Measurements from ENCODE around the gene VAC14.

Gene VAC14

DNA sequence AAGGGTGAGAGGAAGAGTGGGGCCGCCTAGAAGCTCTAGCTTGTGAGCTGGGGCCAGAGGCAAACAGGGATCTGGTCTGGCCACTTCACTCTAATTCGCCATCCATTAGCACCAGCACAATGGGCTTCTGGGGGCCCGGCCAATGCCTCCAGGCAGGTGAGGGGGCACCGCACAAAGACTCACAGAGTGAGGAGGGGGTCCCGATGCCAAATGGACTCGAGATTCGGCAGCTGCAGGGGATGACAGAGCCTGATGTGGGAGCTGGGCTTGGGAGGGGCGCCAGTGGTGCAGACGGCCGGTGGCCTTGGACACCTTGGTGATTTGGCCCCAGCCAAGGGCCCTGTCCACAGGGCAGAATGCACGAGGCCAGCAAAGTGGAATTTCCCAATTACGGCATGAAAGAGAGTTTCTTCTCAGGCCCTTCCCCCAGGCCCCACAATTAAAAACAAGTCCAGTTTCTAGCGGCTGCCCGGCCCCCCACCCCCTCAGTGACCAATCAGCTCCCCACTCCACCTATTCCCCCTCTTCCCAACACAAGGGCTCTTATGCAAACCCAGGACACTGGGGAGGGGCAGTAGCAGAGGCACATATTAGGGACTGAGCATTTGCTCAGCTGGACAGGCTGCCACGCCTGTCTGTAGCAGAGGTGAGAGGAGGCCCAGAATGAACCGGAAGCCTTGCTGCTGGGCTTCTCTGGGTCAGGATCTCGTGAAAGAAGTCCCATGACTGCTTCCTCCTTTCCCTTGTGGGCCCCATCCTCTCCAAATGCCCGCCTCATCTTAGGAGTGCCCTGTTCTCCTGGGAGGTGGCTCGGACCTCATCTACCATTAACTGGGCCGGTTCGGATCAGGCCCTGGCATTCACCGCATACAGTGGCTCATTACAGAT, 75.7 kb downstream of the VAC14 start:
- DNase-seq (ENCODE audit: low spot score), result peak; percentile 92

DNA sequence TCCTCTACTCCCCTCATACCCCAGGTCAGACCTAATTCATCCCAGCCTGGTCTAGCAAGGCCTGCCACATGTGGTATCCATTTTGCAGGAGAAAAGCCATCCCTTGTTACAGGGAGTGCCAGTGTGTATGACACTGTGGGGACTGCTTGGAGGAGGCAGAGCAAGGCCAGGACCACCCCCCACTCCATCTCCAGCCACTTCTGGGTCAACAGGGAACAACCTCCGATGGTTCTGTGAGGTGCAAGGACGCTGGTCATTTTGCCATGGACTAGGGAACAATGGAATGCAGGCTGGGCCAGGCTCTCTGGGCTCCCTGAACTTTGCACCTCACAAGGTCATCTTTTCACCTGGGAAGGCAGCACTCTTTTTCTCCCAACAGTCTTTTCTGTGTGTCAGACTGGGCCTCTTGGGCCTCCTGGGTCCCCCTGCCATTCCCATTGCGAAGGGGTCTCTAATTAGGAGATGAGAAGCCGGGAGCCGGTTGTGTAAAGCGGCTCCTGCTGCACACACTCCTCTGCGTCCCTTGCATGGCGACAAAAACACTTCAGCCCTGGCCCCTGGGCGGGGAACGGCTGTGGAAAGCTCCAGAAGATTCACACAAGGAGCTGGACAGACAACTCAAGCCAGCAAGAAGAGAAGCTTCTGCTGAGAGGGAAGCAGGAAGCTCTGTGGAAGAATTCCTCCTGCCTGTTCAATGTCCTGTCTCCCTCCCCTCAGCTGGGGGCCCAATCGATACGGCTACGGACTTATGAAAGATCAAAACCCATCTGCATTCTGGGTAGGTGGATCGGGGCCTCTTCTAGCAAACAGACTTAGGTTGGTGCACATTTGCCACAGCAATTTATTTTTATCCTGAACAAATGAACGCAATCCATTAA, 76.6 kb downstream of the VAC14 start:
- DNase-seq (ENCODE audit: low spot score), result peak; percentile 71

DNA sequence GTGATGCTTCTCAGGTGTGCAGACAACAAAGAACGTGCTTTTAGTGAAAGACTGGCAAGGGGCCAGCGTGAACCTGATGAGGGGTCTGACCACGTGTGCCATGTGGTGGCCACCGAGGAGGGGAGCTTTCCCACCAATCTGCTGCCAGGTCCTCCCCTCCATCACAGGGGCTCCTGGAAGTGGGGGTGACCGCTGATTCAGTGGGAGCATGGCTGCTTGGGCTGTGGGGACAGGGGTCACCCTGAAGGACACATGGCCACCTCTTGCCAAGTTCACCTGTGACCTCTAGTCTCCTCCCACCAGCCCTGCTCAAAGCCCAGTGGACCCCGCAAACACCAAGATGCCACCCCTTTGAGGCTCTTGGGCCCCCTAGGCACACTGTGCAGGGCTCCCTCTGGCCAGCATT, 77.2 kb downstream of the VAC14 start:
- DNase-seq (ENCODE audit: low spot score), result no peak

DNA sequence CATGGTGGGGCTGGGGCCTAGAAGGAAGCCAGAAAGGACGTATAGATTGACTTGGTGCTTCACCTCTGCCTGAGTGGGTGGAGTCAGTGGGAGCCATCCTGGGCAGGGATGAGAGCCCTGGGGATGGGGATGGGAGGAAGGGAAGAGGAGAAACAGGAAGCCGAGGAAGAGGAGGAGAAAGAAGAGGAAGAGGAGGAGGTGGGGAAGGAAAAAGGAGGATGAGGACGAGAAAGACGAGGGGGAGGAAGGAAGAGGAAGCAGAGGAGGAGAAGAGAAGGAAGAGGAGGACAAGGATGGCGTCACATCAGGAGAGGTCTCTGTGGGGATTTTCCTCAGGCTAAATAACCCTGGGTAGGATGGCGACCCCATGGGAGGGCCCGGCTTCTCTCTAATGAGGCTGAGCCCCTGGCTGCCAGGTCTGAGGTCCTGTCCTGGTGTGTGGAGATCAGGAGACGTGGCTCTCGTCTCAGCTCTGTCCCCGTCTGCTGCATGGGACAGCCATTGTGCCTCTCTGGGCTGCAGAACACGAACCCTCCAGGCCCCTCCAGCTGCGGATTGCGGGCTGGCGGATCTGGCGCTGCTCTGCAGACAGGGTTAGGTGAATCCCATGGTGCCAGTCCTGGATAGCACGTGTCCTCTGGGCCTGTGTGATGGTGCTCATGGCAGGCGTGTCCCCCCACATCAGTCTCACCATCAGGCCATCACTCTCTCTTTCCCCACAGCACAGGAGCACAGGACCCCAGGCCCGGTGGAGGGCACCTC, 79.6 kb downstream of the VAC14 start:
- DNase-seq (ENCODE audit: low spot score), result no peak

DNA sequence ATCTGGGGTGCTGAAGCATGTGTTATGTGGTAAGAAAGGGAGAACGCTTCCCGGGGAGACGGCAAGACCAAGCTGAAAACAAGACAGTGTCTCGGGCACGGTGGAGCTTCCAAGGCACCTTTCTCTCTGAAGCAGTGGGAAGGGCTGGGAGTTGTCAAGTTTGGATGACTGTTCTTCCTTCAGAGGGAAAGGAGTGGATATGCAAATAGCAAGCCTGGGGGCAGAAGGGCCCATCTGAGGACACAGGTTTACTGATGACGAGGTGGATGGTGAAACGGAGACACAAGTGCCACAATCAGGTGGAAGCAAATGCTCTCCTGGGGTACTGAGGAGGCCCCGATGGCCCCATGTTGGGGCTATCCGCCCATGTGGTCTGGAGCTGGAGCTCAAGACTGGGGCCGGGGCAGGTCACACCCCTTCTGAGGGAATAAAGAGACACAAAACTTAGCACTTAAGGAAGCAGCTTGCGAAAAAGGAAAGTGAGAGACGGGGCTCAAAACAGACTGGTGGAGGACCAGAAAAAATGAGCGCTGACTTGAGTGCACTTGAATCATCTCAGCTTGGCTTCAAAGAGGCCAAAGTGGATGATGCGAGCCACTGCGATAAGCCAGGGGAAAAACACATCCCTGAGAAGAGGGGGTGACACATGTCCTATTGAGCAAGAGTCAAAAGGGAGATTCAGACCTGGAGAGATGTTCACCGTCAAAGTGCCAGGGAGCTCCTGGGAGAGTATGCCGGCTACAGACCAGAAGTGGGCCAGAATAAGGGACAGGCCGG, 80.3 kb downstream of the VAC14 start:
- no peak for DNase-seq (ENCODE audit: low spot score)

DNA sequence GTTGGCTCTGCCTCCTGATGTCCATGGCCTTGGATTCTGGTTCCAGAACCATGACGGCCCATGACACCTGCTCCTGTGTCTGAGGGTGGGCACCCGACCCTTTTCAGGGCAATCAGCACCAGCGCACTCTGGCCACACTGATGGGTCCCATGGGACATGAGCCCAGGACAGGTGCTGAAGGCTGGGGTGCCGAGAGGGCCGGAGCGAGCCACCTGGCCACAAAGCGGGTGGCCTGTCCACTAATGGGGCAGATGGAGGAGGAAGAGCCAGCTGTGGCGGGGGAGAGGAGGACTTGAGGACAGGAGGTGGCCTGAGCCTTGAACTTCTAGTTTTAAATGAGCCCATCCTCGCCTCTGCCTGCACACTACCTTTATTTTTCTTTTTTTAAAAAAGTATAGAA, 83.9 kb downstream of the VAC14 start:
- DNase-seq (ENCODE audit: low spot score), result no peak

DNA sequence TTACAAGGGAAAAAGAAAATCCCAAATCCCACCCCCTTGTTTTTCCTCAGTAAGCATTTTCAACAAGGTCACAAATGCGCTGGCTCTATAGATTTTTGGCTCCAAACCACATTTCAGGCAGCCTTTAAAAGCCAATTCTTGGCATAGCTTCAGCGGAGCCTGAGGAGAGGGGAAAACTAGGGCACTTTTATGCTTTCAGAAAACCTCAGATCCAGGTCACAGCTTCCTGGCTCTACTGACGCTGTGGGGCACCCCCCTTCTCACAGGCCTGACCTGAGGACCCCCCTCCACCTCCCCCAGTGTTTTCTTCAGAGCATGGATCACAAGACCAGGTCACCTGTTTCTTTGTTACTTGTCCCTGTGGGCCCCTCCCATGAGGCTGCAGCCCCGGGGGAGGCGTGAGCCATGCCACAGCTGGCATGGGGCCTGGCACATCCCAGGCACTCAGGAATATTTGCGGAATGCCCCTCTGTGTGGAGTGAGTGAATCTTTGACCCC, 85.0 kb downstream of the VAC14 start:
- DNase-seq (ENCODE audit: low spot score), result no peak

DNA sequence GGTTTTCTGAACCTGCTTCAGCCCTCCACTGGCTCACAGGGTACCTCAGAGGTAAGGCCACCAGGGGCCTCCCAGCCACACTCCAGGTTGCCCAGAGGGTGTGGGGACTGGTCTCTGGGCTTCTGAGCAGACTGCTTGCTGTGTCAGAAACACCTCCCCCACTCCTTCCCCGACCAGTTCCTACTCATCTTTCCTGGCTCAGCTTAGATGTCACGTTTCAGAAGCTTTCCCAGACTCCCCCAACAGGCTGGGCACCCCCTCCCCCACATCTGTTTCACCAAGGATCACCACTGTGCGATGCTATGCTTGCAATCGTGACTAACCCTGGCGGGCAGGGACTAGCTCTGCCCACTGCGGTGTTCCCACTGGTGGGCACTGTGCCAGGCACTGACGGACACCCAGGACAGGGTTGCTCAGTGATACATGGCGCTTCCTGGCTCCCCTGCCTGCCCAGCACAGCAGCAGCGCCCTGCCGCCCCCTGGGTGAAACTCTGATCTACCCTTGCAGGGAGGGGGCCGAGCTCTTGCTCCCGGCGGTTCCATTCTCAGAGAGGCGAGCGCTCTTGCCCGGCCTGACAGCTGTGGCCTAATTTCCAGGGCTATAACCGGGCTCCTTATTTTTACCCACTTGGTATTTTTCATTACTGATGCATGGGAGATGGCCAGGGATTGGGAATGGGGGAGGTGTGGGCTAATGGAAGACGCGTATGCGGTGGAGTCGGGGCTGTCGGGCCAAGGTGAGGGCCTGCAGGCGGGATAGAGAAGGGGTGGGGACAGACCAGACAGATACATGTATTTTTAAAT, 85.7 kb downstream of the VAC14 start:
- no peak for DNase-seq (ENCODE audit: low spot score)

DNA sequence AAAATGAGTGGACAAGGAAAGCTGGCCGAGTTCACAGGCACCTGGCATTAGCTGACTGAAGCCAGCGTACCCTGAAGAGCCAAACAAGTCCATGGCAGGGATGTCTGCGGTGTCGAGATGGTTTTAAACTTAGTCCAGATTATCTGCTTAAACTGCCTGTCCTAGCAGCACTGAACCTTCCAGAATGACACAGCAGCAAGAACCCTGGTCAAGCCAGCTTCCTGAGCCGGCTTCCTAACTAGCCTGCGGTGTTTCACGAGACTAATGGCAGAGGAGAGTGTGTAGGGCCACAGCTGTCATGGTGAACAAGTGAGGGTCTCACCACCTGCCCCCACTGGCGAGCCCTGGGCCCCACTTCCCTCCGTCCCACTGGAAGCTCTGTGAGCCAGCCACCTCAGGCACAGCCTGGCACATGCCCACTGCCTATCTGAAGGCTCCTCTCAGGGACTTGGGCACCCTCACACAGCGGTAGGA, 86.3 kb downstream of the VAC14 start:
- DNase-seq (ENCODE audit: low spot score), result no peak

DNA sequence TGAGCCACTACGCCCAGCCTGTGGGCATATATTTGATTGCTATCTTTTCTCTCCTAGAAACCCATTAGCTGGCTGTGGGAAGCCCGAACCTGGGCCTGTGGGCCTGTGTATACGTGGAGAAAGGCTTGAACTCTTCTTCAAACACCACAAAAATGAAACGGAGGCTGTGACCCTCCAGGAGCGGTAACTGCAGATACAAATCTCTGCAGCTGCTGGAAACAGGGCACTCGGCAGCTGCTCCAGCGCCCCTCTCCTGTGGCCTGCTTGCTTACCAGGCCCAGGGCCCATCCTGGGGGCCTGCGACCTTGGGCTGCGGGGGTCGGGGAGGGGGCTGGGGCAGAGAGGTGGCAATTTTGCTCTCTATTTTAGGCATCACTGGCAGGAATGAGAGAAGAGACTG, 87.1 kb downstream of the VAC14 start:
- no peak for DNase-seq (ENCODE audit: low spot score)

DNA sequence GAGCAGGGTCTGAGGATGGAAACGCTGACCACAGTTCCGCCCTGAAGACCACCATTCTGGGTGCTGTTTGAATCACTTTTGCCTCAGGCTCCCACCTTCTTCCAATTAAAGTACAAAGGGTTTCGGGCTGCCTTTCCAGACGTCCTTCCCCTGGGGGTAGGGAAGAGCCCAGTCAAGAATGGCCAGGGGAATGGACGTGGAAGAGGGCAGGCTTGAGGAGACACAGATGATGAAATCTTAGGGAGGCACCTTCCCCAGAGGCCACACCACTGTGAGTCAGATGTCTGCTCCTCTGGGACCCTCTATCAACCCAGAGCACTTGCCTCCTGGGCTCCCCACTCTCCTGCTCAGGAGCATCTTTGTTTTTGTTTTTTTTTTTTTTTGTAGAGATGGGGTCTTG, 87.6 kb downstream of the VAC14 start:
- no peak for DNase-seq (ENCODE audit: low spot score)

DNA sequence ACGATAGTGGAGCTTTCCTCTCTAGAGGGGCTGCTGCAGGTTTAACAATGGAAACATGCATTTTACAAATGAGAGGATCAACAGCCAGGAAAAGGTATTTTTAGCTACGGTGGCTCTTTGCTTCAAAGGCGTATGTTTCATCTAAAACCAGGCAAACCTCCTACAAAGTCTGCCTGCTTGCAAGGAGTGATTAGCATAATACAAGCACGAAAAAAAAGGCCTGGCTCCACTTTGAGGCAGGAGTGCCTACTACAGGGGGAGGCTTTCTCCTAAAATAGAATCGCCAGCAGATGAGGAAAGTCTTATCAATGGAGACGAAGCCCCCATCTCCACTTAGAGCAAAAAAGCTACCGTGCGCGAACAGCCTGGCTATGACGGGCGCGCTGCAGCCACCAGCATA, 88.0 kb downstream of the VAC14 start:
- no peak for DNase-seq (ENCODE audit: low spot score)

DNA sequence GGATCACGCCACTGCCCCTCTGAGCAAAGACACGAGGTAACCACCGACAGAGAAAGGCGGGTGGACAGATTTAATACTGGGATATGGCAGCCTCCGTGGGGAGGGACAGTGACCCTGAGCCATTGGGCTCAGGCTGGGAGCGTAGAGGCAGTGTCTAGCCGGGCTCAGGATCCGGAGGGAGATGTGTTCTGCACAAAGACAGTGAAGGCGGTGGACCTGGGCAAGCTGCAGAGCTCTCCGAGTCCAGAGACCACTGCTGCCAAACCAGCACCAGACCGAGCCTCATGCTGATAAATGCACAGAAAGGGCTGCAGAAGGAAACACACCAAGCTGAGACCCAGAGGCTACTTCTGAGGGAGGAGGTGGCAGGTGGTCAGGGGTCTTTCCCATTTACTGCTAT, 88.6 kb downstream of the VAC14 start:
- DNase-seq (ENCODE audit: low spot score), result no peak

DNA sequence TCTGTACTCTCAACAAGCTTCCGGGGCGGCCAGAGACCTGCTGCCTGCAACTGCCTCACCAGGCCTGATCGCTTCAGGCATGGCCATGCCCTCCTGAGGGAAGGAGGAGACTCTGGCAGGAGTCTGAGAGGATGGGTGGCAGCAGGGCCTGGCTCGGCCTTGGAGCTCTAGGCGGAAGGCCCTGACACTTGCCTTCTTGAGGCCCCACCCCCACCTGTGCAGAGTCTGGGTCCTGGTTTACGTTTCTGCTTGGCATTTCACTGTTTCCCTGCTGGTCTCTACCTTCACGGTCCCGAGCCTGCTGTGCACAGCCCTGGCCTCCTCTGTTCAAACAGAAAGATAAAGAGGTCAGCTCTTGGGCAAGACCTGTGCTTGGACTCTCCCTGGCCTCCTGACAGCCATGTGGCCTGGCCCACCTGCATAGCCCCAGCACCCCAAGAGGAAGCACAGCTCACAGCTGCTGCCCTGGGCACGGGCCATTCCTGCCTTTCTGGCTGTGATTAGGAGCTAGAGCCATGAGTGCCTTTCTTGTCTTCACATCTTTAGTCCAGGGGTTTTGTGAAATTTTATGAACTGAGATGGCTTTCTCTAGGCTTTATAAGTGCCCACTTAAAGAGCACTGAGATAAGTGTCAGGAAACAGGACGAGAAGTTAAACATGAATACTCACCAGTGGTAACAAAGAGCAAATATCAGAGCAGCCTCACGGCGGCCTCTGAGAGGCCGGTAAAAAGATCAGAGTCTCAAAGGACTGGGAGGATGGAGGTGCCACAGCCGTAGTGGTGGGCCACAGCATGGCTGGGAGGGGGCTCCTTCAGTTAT, 89.5 kb downstream of the VAC14 start:
- peak; percentile 92 for DNase-seq (ENCODE audit: low spot score)

DNA sequence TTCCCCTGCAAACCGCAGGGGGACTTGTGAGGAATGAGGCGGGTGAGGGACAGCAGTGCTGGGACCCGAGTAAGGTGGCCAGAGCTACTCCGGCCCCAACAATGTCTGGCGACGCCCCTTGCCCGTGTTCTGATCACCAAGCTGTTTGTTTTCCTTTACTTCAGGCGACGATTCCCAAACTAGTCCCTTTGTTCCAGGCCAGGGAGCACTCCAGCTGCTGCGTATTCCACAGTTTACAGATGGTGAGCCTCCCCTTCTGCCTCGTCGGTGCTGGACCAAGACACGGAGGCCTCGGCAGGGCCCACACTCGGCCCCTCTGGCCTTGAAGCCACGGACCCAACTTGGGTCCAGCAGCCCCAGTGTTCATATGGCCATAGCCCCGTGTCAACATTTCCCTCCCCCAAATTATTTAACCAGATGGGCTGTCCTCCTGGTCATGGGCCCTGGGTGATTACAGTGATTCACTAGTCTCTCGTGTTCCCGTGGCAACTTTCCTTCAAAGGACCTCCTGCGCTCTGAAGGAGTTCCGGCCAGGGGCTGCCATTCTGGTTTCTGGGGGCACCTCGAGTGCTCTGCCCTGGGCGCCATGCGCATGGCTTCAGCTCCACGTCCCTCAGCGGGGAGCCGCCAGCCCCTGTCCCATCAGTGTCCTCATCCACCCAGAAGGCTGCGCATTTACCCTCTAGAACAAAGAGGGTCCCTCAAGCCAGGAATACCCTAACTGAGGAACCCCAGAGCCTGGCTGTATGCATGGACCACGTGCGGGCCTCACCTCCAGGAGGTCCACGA, 90.3 kb downstream of the VAC14 start:
- DNase-seq (ENCODE audit: low spot score), result no peak

DNA sequence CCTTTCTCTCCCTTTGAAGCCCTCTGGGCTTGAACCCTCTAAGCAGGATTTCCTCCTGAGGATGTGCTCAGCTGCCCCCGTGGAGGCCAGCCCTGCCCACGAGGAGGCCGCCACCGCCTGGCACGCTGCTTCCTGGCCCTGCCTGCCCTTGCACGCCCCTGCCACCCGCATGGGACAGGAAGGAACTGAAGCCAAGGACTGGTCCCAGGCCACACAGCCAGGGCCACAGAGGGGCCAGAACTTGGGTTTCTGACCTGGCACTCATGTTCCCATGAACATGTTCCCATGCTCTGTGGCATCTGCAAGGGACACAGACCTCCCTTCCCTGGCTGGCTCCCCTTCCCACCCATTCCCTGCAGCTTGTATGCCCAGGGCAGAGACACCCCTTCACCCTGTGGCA, 91.0 kb downstream of the VAC14 start:
- no peak for DNase-seq (ENCODE audit: low spot score)

DNA sequence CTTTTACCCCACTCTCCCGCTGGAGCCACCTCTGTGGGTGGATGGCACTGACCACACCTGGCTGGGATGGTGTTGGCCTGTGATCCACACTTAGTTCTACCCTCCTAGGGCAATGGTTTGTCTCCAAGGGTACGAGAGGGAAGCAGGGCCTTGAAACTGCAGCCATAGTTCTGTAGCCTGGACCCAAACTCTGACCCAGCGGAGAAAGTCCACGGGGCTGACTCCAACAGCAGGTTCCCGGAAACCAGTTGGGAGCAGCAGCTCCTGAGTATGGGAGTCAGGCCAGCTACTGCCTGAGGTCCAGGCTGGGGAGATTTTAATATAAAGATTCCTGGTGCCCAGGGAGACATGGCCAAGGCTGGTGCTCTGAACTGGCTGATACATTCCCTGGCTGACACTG, 91.5 kb downstream of the VAC14 start:
- DNase-seq (ENCODE audit: low spot score), result no peak

DNA sequence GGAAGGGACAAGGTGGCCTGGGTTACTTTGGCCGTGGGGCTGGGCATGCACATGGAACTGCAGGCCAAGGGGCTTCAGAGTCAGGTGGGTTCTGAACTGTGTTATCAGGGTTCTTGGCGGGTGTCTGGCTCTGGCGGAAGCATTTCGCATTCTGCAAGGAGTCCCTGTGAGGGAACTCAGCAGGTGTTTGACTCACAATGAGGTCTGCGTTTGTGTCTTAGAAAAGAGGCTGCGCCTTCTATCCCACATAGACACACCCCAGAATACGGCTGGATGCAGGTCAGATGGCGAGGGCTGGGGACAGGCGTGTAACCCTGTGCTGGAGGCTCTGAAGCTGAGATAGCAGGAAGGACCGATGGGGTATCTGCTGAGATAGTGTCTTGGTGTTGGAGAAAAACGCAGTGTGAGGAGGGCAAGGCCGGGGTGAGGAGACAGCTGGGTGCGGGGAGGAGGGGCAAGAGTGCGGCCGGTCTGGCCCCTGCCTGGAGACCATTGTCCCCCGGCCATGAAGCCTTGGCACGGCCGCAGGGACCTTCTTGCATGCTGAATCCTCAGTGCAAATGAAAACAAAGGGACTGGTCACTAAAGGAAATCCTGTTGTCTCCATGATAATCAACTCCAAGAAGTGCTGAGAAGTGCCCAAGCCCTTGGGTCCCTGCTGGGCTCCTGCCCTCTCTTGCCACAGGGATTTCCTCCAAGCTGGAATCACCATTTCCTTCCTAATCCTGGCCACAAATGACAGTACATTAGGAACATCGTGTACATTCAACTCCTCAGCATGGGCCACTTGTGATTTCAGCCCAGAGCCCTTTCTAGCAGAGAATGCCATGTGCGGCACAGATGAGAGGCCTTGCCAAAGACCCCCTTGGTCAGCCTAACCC, 92.4 kb downstream of the VAC14 start:
- no peak for DNase-seq (ENCODE audit: low spot score)
